Hematopoietic multipotent progenitor cell treated with erythropoietin and hydrocortisone succinate and interleukin-3 and kit ligand, for 17 days (in vitro differentiated cells): ENCODE results near the gene MRPL58.
"Not testable (repeated sequence)": the region's sequence is repeated elsewhere in the genome, so short reads cannot be mapped to it uniquely, and the experiment has no call there.

ENCODE experiments used
- DNase-seq: peaks from one replicate; pipeline ENCODE4 v3.0.0-alpha.2; 2015; ENCODE audit warnings: low spot score

MRPL58 gene

DNA sequence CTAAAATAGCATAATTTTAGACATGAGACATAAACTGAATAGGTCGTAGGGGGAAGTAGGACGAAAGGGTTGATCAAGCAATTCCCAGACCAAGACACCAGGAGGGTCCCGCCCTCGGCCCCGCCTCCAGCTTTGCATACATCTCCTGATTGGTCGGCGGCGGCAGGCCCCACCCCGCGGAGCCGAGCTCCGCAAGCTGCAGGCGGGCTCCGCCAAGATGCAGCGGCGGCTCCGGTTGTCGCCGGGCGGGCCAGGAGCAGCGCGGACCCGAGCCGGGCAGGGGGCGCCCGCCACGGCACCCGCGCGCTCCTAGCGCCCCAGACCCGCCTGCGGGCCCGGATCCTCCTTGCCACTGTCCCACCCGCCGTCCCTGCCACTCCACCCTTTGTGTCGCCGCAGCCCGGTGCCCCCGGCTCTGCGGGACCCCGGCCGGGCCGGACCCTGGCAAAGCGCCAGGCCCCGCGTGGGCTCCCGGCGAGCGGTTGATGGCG is 25.0 kb upstream of the MRPL58 start, which contains the start of gene CDR2L:
TSS of gene CDR2L (plus strand) at position 215 of the 491 bp plus-strand sequence. CDS start 412 bp downstream, outside the sequence.
- DNase-seq: peak; percentile 85

DNA sequence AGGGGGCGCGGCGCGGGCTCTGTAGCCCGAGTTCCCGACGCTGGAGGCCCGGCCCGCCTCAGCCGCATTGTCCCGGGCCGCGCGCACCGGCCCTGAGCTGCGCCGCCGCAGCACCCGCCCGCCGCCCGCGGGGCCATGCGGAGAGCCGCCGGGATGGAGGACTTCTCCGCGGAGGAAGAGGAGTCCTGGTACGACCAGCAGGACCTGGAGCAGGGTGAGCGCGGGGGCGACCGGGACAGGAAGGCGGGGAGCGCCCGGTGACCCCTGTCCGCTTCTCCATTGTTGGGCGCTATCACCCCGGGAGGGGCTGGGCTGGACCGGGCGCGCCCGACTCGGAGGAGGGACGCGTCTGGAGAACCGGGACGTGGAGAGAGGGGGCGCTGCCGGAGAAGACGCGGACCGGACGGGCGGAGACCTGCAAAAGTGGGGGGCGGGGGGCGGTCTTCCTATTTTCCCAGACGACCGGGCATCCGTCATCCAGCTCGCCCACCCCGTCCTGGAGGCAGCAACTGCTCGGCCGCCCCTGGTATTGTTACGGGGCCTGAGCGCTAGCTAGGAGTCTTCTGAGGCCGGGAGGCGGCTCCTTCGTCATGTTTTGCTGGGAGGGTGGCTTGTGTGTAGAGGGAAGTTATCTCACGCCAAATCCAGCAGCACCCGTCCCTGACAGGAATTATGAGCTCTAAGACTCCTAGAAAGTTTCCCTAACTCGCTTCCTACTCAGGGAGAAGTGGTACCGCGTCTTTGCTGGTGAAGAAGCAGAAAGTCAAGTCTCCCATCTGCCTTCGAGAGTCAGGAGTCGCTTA is 24.4 kb upstream of the MRPL58 start:
- peak; percentile 12 for DNase-seq

DNA sequence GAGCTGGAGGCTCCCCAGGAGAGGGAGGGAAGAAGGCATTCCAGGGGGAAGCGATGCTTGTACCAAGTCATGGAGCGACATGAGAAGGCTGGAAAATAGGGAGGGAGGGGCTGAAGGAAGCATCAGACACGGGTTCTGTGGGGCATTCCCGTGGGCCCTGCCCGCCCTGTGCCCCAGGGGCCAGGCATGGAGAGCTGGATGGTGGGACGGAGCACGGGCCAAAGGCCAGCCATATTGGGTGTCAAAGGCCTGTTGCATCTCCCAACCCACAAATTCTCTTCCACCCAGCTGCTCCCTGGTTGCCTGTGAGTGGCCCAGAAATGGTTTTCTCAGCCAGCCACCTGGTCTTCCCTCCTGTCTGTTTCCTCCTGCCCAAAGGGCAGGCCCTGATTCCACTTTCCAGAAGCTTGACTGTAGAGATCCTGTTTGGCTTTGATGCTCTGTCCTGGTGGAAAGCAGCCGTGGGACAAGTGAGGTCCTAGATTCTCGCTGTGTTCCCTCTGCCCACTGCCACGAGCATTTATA is 21.8 kb upstream of the MRPL58 start:
- DNase-seq: no peak

DNA sequence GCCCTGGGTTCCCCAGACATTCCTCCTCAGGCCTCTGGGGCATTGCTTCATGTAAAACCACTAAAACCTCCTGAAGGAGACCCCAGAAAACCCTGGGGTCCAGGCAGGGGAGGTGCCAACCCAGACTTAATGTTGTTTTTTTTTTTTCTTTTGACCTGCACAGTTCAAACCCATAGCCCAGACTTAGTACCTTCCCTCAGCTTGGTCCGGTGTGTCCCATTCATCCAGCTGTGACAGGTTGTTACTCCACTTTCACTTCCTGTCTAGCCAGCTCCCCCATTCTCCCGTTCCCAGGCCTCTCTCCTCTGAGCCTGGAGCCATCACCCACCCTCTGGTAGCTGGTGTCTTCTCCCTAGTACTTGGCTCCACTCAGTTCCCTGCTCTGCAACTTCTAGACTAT is 20.2 kb upstream of the MRPL58 start:
- no peak for DNase-seq

DNA sequence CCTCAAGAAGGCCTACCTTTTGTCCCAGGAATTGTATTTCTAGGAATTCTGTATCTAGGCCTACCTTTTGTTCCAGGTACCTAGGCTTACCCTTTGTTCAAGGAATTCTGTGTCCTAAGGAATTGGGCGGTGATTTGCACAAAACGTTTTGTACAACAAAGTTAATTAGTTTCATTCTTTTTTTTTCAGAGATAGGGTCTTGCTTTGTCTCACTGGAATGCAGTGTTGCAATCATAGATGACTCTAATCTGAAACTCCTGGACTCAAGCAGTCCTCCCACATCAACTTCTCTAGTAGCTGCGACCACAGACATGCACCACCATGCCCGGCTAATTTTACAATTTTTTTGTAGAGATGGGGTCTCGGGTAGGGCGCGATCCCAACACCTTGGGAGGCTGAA is 18.0 kb upstream of the MRPL58 start:
- no peak for DNase-seq

DNA sequence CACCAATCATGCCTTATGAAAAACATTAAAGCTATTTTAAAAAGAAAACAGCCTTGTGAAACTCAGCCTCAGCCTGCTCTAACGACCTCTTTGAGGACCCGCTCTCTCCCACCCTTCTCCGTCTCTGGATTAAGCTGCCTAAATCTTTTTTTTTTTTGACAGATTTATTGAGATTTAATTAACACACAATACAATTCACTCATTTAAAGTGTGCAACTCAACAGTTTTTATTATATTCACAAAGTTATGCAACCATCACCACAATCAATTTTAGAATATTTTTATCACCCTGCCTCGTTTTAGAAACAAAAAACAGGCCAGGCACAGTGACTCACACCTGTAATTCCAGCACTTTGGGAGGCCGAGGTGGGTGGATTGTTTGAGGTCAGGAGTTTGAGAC is 16.6 kb upstream of the MRPL58 start:
- no peak for DNase-seq

DNA sequence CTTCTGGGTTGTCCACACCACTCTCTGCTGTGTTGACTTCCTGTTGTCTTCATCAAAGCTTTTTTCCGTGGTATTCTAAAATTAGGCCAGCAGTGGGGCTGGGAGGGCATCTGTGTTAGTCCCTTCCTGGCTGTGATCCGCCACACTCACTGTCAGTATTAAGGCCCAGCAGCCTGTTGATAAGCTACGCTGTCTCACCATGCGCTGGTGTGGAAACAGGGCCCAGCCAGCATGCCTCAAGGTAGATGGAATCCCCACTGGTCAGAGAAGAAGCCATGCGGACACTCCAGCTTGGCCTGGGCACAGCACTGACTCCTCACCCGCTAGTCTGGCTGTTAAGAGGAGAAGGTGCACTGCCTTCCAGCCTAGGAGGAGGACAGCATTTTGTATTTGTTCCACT is 13.7 kb upstream of the MRPL58 start:
- no peak for DNase-seq

DNA sequence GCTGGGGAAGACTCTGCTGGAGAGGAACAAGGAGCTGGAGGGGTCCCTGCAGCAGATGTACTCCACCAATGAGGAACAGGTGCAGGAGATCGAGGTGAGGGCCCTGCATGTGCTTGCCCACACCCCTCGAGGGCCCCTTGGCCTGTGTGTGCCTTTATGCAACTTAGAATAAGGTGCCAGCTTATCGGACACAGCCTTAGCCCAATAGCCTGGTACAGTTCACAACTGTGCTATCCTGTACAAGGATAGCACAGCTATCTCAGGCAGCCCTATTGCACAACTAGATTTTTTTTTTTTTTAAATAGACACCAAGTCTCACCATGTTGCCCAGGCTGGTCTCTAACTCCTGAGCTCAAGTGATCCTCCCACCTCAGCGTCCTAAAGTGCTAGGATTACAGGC is 12.9 kb upstream of the MRPL58 start:
- DNase-seq: no peak

DNA sequence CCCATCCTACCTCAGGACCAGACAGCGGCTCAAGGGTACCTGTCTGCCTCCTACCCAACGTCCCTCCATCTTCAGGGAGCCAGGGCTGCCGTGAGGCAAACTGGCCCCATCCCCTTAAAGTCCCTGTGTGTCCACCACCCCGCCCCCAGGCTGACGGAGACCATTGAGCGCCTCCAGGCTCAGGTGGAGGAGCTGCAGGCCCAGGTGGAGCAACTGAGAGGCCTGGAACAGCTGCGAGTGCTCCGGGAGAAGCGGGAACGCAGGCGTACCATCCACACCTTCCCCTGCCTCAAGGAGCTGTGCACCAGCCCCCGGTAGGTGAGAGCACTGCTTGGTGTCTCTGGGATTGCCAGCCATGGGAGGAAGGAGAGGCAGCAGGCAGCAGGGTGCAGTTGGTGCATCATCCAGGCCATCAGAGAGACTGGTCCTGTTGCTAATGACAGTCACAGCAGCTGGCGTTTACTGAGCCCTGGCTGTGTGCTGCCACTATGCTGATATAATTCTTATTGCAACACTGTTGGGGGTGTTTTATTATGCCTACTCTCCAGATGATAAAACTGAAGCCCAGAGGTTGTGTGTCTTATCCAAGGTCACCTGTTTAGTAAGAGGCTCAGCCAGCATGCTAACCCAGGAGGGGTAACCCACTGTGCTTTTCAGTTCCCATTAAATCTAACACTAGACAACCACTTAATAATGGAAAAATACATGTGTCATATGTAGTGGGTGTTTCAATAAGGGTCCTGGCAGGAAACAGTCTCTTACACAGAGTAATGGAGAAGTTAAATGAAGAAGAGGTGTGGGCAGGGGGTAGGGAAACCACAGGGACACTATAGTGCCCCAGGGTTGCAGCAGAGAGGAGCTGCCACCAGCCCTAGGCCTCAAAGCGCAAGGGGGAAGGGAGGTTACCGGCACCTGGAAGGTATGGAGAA is 10.3 kb upstream of the MRPL58 start:
- no peak for DNase-seq

DNA sequence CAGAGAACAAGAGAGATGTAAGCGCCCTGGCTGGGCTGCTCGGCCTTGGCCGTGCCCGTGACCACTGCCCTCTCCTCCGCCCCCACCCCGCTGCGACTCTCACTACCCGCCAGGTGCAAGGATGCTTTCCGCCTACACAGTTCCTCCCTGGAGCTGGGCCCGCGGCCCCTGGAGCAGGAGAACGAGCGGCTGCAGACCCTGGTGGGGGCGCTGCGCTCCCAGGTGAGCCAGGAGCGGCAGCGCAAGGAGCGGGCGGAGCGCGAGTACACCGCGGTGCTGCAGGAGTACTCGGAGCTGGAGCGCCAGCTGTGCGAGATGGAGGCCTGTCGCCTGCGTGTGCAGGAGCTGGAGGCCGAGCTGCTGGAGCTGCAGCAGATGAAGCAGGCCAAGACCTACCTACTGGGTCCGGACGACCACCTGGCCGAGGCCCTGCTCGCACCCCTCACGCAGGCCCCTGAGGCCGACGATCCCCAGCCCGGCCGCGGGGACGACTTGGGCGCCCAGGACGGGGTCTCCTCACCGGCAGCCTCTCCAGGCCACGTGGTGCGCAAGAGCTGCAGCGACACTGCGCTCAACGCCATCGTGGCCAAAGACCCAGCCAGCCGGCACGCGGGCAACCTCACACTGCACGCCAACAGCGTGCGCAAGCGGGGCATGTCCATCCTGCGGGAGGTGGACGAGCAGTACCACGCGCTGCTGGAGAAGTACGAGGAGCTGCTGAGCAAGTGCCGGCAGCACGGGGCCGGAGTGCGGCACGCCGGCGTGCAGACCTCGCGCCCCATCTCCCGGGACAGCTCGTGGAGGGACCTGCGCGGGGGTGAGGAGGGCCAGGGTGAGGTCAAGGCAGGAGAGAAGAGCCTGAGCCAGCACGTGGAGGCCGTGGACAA is 9.2 kb upstream of the MRPL58 start:
- no peak for DNase-seq

DNA sequence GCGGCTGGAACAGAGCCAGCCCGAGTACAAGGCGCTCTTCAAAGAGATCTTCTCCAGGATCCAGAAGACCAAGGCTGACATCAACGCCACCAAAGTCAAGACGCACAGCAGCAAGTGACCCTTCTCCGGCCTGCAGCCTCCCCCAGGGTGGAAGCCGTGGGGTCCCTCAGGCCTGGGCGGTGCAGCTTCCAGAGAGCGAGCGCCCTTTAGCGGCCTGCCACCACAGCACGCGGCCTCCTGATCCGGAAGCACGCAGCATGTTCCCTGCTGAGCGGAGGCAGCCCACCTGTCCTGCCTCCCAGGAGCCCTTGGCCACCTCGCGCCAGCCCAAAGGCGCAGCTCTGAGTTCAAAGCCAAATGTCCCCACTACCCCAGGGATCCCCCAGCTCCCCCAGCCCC is 8.5 kb upstream of the MRPL58 start:
- no peak for DNase-seq

DNA sequence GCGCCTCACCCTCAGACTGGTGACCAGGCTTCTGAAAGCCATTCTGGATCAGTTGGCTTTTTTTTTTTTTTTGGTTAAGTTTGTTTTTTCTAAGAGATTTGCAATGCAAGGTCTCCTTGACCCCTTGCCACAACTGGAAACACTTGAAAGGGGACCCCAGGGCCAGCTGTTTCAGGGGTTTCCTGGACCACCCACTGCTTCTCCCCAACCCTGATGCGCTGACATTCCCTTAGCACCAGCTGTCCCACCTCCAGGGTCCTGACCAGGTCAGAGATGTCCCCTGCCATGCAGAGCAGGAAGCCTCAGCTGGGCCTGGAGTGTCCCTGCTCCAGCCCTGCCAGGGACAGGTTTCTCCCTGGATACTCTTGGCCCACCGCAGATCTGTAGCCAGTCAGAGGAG is 8.1 kb upstream of the MRPL58 start:
- DNase-seq: no peak

DNA sequence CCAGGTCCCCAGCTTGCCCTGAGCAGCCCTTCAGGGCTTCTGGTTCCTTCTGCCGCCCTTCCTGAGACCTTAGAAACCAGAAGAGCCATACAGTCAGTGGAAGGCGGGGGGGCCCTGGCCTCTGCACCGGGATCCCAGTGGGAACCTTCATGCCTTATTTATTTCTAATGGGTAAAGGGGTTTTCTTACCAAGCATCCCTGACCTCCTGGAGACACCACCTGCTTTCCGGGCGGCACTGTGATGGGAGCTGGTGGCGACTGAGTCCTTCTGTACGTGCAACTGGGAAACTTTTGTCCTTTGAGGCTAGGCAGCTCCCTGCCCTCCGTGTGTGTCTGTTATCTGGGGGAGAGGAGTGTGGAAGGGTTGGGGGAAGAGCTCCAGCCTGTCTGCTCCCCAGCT is 7.2 kb upstream of the MRPL58 start:
- no peak for DNase-seq

DNA sequence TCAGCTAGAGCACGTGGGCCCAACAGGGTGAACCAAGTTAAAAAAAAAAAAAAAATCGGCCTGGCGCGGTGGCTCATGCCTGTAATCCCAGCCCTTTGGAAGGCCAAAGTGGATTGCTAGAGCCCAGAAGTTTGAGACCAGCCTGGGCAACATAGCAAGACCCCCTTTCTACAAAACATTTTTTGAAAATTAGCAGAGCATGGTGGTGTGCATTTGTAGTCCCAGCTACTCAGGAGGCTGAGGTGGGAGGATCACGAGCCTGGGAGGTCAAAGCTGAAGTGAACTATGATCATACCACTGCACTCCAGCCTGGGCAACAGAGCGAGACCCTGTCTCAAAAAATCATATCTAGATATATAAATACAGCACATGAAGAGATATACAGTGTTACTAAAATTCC is 6.4 kb upstream of the MRPL58 start:
- DNase-seq: not testable (repeated sequence)

DNA sequence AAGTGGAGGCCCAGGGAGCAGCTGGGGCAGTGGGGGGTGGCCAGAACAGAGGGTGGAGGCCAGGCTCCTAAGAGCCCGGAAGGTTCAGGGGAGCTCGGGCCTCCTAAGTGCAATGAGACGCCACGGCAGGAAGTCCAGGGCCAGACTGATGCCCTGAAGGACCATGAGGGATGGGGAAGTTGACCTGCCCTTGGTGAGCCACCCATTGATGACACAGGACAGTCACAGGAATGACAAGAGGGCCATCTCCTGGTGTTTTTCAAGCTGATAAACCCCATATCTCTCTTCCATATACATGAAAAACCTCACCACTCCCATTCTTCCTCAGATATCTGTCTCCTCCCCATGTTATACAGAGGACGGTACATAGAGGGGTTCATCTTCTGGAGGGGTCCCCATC is 5.8 kb upstream of the MRPL58 start:
- DNase-seq: peak; percentile 34

DNA sequence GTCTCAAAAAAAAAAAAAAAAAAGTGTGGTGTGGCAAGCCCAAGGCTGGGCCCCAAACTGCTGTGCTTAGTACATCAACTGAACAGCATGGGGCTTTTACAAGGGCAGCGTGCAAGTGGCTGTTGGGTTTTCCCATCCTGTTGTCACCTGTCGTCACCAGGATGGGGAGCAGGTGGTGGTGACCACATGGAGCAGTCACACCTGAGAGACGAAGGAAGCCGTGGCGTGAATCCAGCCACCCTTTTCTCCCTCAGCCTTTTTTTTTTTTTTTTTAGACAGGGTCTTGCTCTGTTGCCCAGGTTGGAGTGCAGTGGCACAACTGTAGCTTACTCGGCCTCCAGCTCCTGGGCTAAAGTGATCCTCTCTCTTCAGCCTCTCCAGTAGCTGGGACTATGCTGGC is 4.1 kb upstream of the MRPL58 start:
- no peak for DNase-seq

DNA sequence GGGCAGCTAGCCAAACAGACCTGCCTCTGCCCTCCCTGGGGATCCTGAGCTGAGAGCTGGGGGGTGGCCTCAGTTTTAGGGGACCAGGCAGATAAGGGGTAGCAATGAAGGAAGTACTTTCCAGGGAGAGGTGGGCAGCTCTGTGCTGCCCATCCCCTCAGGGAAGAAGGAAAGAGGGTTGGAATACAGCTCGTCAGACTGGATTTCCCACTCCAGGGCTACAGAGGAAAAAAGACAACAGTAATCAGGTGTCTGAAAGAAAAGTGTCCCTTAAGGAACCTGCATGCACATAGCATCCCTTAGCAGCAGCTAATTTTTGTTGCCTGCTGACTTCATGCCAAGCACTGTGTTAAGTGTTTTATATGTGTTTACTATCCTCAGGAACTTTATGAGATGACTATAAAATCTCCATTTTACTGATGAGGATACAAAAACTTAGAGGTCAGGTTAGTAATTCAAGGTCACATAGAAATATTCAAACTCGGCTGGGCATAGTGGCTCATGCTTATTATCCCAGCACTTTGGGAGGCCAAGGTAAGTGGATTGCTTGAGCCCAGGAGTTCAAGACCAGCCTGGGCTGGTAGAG is 3.2 kb upstream of the MRPL58 start:
- no peak for DNase-seq

DNA sequence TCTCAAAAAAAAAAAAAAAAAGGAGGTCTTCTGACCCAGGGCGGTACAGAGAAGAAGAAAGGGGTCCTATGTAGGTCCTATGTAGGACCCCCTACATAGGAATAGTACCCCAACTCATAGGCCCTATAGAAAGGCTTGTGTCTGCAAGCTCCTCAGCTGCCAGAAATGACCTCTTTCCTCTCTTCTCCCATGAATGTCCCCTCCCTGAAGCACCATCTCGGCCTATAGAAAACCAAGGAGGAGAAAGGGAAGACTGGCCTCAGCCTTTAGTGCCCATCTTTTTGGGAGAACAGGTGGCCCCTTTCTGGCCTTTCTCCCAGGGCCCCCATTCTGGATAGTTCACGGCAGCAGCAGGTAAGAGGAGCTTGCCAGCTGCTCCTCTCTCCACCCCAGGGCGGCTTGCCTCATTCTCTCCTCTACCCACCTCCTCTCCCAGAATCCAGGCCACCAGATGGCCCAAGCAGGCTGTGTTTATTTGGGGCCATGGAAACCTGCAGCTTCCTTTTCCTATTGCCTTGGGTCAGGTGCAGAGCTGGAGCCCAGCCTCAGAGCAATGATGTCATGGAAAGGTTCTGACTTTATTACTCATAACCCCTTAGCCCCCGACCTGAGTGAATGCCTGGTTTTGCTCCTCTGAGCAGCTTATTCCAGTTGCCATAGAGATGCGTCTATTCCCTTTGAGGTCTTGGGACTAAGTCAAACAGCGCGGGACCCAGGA is 1.6 kb upstream of the MRPL58 start:
- no peak for DNase-seq

DNA sequence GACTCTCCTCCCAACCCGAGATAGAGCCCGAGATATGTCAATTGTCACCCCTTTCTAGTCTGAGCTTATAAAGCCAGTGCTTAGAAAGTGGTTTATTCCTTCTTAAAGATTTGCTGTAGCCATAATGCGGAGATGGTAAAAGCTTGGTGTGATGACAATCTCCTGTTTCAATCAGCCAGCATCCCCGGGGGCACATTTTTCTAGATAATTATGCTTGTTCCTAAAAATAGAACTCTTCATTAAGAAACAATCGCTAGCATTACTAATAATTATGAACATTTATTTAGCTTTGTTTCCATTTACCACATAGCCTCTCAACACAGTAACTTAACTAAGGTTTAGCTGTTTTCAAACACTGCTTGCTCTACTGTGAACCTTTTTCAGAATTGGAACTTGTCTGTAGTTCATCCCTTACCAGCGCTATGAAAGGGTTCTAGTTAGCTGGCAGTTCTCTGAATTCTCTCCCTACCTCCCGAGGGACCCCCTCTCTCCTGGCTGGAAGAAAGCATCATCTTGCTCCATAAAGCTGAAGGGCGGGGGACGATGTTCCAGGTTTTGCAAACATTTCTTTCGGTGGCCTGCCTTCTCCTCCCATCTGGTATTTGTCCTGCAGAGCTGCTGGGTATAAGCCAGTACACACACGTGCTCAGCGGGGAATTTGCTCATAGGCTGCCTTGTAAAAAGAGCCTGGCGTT is 922 bp upstream of the MRPL58 start:
- DNase-seq: no peak

DNA sequence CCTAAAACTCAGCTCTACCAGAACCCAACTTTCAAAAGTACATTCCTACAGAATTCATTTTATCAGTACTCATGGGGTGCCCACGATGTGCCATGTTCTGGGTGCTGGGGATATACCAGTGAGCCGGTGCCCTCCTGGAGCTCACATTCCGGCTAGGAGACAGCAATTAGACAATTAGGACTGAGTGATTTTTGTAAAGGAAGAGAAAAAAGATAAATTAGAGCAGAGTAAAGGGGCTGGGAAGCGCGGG is 449 bp upstream of the MRPL58 start:
- DNase-seq: no peak
